TTC549 (cell line): Measurements from ENCODE around the gene NPHP3.

ENCODE experiments used
- FAIRE-seq: peaks from 2 replicates; lab custom pipeline; 2012; peaks lifted over from hg19 to GRCh38; lab: Jason Lieb, UNC

Gene NPHP3

DNA sequence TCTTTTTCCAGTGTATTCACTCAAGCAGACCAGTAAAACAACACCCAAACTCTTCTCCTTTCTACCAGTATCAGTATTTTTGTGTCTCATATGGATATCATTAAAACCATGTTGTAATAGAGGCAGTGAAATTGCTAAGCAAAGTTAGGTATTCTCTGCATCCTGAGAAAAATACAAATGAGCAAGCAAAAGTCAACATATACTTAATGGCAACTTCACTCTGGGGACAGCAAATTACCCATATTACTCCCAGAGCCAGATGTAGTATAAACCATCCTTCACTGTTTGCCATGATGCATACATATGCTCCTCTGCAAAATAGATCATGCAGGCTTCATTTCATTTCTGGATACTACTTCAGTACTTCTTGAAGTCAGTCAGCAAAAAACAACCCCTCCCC, 40.0 kb downstream of the NPHP3 start:
- no peak for FAIRE-seq

- no peak for FAIRE-seq
These were observed 40.8 kb downstream of the NPHP3 start for GRCh38 chr3:132681421-132681820.

GRCh38 chr3:132679911-132680310, 42.3 kb downstream of the NPHP3 start:
- FAIRE-seq = no peak

DNA sequence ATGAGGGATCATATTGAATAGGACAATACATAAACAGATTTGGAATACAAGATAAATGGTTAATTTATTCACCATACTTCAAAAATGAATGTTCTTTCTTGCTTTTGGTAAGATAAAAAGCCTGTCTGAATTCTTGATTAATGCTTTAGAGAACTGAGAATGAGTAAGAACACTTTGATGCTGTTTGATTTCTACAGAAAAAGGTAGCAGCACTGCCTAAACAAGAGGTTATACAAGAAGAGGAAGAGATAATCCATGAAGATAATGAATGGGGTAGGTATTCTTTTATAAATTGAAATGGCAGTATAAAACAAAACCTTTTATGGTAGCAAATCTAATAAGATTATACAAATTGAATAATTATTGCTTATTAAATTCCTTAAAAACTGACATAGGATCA, 46.8 kb downstream of the NPHP3 start:
- FAIRE-seq = no peak

- FAIRE-seq = no peak
These were observed 52.9 kb downstream of the NPHP3 start for GRCh38 chr3:132669256-132669777.

DNA sequence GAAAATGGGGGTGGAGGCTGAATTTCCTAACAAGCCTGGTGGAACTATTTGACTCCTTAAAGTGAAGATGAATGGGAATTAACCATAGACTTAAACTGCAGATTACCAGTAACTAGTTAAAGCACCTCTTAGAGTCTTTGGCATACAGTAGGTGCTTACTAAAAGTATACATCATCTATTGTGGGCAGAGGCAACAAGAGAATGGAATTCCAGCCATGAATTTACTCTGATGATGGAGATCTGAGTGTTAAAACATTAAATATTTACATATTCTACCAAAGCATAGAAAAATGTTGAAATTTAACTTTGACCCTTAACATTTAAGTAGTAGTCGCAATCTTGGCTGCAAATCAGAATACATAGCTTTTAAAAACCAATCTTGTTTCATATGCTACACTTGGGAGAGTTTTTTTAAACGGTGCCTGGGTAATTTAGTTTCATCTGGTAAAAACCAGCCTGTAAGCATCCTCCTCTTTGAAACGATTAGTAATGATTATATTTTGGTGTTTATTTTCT, 56.9 kb downstream of the NPHP3 start:
- no peak for FAIRE-seq

DNA sequence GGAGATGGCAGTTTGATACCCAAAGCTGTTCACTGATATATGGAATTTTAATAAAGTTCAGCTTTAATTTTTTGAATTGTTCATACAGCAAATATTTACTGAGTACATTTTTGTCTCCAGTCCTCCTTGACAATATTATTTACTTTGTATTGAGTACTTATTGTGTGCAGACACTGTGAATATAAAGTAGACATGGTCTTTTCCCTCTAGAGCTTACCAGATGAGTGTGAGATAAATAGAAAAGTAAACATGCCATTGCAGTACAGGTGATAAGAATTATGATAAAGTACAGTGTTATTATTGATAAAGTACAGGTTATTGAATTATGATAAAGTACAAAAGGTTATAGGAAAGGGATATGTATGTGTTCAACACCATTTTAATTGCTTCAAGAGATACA, 60.0 kb downstream of the NPHP3 start:
- FAIRE-seq = no peak

DNA sequence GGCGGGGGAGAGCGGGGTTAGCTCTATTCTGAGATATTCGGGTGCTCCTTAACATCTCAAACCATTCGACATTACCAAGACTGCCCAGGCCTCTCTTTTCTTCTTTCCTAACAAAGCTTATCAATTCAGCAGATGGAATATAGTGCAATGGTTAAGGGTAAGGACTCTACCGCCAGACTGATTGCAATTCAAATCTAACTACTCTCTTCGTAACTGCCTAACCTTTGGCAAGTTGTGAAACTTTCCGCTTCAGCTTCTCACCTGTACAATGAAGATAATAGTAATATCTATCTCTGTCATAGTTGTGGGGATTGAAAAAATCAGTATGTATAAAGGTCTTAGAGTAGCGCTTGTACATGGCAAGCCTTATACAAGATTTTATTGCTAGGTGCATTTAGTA, 61.1 kb downstream of the NPHP3 start:
- FAIRE-seq = no peak

DNA sequence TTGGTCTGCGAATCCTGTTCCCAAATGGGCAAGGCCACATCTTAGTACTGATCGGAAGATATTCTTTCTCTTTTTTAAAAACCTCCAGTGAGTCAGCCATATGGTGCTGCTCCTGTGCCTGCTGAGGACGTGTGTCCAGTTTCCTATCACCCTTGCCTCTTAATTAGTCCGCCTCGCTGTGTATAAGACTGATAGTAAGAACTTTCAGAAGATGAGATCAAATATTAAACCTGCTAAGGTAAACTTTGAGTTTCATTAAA, 61.5 kb downstream of the NPHP3 start:
- FAIRE-seq = no peak

- FAIRE-seq = no peak
These were observed 62.0 kb downstream of the NPHP3 start, which contains the start of gene UBA5 for GRCh38 chr3:132660052-132660810. Gene UBA5 (plus strand): TSS chr3:132660329. CDS start chr3:132660538, 209 bp downstream.

- no peak for FAIRE-seq
These were observed 62.7 kb downstream of the NPHP3 start, which contains the start of gene ACAD11 for GRCh38 chr3:132659365-132660051. Gene ACAD11 (minus strand): TSS chr3:132659809. CDS start chr3:132659751, 58 bp downstream.

GRCh38 chr3:132659000-132659364, 63.2 kb downstream of the NPHP3 start:
- FAIRE-seq = no peak

DNA sequence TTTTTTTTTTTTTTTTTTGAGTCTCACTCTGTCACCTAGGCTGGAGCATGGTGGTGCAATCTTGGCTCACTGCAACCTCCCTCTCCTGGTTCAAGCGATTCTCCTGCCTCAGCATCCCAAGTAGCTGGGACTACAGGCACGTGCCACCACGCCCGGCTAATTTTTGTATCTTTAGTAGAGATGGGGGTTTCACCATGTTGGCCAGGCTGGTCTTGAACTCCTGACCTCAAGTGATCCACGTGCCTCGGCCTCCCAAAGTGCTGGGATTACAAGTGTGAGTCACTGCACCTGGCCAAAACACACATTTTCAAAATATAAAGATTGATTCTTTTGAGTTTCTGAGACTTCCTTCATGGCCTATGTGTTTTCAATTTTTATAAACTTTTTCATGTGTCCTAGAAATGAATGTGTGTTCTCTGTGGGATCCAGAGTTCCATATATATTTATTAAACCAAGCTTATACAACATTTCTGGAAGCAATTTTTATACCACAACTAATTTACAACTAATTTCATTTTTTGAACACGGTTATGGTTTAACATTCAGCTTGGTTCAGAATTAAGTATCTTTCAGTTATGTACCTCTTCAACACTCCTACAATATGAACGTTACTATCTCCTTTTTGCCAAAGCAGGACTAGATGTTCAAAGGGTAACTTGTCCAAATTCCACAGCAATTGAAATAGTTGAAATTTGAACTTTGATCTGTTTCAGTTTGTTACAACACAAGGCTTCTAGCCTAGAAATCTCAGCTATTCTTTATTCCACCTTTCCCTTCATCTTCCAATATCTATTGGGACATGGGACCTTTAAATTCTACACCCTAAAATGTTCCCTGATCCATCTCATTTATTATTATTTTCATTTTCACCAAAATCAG, 64.1 kb downstream of the NPHP3 start:
- FAIRE-seq = no peak

- FAIRE-seq = no peak
These were observed 66.7 kb downstream of the NPHP3 start for GRCh38 chr3:132655471-132655870.

- FAIRE-seq = no peak
These were observed 67.5 kb downstream of the NPHP3 start for GRCh38 chr3:132654721-132655120.

GRCh38 chr3:132654190-132654589, 68.0 kb downstream of the NPHP3 start:
- no peak for FAIRE-seq

- FAIRE-seq = no peak
These were observed 69.5 kb downstream of the NPHP3 start for GRCh38 chr3:132652640-132653270.

DNA sequence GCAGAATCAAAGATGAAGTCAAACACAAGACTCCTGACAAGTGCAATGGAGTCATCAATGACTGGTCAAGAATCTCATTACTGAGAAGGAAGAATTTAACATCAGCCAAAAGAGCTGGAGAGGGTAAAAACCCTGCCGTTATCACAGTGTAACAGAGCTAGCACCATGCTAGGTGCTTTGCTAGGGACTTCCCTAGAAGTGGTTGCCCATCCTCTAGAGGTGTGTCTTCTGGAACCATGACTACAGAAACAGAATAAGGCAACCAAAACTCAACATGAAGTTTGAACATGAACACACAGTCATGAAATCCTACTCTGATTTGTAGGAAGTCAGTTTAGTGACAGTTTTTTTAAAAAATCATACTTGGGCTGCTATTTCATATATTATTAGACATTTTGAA, 72.1 kb downstream of the NPHP3 start:
- no peak for FAIRE-seq

- no peak for FAIRE-seq
These were observed 77.2 kb downstream of the NPHP3 start for GRCh38 chr3:132645058-132645457.

DNA sequence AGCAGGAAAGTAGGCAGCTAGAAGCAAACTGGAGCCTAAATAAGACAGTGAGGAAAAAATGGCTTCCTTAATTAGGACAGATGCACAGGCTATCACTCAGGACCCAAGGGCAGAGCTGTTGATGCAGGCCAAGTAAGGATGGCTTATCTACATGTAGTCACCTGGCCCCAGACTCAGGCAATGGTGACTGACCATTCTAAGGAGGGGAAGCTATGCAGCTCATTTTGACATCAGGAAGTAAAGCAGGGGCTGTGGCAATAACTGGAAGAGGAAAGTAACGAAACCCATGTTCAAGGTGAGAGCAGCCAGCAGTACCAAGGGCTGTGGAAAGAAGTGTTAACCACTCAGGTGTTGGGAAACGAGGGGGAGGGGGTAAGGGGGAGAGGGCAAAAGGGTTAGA, 78.8 kb downstream of the NPHP3 start:
- FAIRE-seq = no peak

DNA sequence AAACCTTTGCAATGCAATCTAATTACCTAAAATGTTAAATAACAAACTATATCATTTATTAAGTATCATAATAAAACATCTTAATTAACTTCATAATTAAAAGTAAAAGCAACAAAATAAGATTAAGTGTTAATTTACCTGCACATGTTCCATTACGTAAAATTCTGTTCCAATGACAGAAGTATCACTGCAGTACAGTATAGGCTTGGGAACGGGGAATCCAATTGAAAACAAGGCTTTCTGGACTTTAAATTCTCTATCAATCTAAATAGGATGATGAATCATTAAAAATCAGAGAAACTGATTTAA, 79.7 kb downstream of the NPHP3 start:
- no peak for FAIRE-seq

- FAIRE-seq = peak; percentile 93
These were observed 80.2 kb downstream of the NPHP3 start for GRCh38 chr3:132641837-132642538.
